HG02623 (cell line): Measurements from ENCODE around the gene COLEC11.

Source experiments
- ATAC-seq: cut with Tn5 transposase; IDR thresholded peaks from one replicate; pipeline ENCODE4 v1.9.1; 2021; ENCODE audit warnings: moderate library complexity; ENCODE audit not compliant: unreplicated experiment

The COLEC11 gene

GRCh38 chr2:3667151-3667631, 72.3 kb downstream of the COLEC11 start:
- ATAC-seq, result no peak

DNA sequence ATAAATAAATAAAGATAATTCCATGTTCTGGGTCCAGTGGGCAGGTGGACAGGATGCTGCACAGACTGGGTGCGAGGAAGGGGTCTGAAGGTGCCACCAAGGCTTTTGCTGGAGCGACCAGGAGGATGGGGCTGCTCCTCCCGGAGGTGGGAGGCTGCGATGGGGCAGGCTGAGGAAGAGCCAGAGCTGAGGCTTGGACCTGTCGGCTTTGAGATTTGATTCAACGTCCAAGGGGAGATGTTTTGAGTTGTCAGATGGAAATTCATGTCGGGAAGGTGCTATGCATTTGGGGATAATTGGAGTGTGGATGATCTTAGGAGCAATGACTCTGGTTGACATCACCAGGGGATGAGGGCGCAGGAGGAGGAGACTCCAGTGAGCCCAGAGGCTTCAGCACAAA, 74.7 kb downstream of the COLEC11 start:
- ATAC-seq, result no peak

- no peak for ATAC-seq
Measured at GRCh38 chr2:3670376-3670775, 75.5 kb downstream of the COLEC11 start.

- ATAC-seq, result no peak
Measured at GRCh38 chr2:3670941-3671340, 76.0 kb downstream of the COLEC11 start.

DNA sequence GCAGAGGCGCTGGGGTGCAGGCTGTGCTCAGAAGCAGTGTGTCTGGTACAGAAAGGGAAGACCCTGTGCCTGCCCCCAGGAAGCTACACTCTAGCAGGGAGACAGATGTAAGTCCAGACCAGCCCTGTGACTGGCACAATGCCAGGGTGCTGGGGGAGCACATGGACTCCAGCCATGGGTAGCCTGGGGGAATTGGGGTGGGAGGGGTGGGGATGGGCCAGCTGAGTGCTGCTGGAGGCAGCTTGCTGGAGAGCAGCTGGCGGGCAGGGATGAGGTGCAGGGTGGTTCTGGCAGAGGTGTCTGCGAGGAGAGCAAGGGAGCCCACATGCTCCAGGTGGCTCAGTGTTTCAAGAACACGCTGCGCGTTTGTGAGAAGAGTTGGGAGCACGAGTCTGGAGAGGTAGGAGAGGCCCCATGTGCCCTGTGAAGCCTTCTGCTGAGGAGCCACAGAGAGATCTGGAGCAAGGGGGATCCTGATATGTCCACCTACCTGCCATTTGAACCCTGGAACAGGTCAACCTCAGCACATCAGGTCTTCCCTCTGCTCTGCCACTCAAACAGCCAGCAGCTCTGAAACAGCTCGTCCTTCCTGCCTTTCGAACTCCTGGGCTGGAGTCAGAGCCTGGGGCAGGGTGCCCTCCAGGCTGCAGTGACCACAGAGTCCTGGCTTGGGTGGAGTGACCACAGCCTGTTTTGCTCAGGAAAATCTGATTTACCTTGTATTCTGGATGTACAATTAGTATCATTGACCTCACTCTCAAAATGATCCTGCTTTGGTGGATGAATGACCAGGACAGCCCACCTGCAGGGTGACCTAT, 78.2 kb downstream of the COLEC11 start:
- no peak for ATAC-seq

DNA sequence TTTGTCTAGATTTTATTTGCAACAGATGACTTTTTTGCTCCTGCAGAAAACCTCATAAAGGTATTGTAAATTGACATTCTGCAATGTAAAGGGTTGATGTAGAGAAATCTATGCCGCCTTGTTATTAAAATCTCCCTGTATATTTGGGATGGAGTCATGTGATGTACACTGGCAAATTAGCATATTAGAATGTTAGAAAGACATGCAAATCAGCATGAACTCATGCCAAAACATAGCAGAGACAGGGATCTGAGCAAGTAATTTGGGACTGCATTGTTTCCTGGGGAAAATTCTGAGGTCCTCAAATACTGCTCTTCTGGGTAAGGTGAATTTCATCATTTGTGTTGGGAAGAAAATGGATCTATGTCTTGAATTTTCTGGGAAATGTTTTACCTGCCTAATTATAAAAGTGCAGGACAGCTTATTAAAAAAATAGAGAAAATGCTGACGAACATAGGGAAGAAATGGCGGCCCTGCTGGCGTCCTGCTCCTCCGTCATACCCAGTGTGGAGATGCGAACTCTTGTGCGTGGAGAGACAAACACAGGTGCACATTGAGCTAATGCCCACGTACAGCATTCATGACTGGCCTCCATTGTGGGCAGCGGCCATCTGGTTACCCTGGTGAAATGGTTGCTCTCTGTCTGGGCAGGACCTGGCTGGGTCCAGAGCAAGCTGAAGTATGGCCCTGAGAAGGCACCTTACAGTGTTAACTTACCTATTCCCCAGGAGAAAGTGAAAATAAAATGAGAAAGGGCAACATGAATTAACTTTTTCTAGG, 79.3 kb downstream of the COLEC11 start:
- ATAC-seq, result no peak

DNA sequence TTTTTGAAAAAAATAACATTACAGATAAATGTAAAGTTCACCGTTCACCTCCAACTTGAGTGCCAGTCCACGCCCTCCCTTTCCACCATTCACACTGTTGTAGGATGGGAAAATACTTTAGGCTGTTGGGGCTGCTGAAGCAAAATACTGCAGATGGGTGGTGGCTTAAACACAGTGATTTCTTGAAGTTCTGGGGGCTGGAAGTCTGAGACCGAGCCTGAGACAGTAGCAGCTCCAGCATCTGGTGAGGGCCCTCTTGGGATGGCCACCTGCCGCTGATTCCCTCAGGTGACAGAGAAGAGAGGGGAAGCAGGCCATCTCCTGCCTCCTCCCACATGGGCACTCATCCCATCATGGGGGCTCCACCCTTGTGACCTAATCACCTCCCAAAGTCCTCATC, 80.8 kb downstream of the COLEC11 start:
- ATAC-seq, result no peak

GRCh38 chr2:3677436-3677835, 82.5 kb downstream of the COLEC11 start:
- no peak for ATAC-seq

DNA sequence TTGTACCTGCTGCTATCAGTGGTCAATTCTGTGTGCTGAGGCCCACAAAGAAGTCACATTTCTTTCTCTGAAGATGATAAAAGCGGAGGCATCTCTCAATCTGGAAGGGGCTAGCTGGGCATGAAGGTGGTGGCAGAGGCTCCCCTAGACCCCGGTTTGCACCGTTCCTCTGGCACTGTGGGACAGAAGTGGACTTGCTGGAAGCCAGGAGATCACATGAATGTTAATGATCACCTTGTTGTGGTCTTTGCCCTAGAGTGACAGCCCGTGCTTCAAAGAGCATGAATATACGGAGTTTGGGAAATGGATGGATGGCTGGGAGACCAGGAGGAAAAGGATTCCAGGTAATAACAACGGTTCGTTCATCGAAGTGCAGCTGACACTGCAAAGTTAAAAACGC, 83.3 kb downstream of the COLEC11 start:
- ATAC-seq, result no peak

GRCh38 chr2:3679180-3679579, 84.3 kb downstream of the COLEC11 start:
- ATAC-seq, result no peak

DNA sequence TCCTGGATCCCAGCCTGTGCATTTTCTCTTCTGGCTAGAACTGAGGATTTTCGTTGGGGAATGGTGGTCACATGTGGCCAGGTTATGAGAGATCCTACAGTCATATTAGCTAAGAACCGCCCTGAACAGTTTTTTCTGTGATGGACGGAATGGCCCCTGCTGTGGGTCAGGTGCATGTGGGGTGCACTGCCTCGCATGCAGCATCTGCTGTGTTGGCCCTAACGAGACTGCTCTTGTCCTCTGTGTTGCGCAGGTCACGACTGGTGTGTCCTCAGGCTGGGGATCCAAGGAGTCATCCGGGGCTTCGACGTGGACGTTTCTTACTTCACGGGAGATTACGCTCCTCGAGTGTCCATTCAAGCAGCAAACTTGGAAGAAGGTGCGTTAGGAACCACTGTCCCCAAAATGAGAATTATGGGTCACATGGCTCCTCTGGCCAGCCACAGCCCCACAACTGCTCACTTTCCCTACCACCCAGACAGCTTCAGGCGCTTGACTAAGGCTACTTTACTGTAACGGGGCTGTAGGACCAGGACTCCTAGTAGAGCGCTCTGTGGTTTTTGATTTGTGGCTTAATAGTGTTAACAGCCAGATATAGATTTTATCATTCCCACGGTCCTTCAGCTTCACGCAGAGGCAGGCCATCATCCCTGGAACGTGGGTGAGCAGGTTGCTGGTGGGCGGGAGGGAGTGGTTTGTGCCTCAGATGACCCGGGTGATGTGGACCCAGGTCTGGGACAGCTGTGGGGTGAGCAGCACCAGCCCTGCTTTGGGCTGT, 84.9 kb downstream of the COLEC11 start:
- no peak for ATAC-seq

GRCh38 chr2:3680548-3681345, 85.8 kb downstream of the COLEC11 start:
- no peak for ATAC-seq

DNA sequence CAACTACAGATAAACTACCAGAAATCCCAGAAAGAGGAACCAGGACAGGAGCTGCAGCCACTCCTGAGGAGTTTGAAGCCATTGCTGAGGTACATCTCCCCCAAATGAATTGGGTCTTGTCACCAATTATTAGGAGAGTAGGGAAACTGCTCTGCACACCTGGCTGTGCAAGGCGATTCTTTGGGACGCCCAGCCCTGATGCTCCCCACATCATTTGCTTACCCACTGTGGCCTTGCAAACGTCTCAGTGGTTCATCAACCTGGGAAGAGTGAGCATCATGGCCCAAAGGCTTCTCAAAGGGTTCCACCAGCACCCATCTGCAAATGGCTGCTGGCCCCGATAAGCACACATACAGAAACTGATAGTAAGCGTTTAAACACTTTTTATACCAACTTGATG, 86.7 kb downstream of the COLEC11 start:
- no peak for ATAC-seq

DNA sequence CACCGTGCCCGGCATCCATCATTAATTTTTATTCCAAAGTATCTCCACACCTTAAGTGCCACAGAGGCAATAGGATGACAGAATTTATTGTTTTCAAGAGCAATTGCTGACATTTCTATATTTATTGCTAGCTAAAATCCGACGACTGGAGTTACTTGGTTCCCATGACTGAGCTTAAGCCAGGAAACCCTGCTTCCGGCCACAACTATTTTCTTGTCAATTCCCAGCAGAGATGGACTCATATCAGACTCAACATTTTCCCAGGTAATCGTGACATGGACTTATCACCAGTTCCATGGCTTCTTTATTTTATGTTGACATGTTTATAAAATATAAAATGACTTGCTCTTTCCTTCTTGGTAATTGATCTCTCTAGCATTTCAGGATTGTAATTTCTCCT, 87.9 kb downstream of the COLEC11 start:
- no peak for ATAC-seq

GRCh38 chr2:3683748-3684454, 89.0 kb downstream of the COLEC11 start:
- no peak for ATAC-seq

DNA sequence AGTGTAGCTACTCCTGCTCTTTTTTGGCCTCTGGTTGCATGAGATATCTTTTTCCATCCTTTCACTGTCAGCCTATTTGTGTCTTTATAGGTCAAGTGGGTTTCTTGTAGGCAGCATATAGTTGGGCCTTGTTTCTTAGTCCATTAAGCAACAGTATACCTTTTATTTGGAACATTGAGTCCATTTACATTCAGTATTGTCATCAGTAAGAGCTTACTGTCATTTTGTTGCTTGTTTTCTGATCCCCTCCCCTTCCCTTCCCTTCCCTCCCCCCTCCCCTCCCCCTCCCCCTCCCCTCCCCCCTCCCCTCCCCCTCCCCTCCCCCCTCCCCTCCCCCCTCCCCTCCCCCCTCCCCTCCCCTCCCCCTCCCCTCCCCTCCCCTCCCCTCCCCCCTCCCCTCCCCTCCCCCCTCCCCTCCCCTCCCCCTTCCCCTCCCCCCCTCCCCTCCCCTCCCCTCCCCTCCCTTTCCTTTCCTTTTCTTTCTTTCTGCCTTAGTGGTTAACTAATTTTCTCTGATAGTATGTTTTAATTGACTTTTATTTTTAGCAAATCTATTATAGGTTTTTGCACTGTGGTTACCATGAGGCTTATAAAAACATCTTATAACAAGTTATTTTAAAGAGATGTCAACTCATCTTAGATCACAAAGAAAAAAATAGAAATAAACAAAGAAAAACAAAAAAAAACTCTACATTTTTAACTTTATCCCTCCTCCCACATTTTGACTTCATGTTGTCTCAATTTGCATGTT, 95.3 kb downstream of the COLEC11 start:
- ATAC-seq, result no peak

DNA sequence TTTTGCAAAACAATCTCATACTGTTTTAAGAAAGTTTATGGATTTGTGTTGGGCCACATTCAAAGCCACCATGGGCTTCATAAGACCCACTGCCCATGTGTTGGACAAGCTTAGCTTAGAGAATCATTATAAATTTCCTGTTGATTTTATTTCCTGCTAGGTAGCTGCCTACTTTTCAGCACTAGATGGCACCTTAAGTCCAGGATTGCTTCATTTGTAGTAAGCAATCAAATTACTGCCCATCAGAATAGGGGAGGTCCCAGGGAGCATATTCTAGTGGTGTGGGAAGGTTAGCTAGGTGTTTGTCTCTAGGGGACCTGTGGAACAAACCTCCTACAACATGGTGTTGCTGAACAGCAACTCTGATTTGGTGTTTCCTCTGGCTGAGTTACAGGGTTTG, 97.5 kb downstream of the COLEC11 start:
- no peak for ATAC-seq
